PC-9 (cell line): ENCODE measurements around the gene IDS. TPM values are rescaled to one million over a fixed set of nuclear protein-coding genes. Genes with fewer than 3 reads are reported as not detected.
"Not testable (repeated sequence)": the region's sequence is repeated elsewhere in the genome, so short reads cannot be mapped to it uniquely, and the experiment has no call there.

Experiments used
- BruUV-seq: library from RNA; stranded (reverse); fragments of 400-500 nt; replicated peaks from 2 replicates; lab custom pipeline; 2021; lab: Mats Ljungman, UMichigan
- CTCF ChIA-PET: fragments of 300-600 bp; sonication (Branson Sonifier 250); formaldehyde crosslinking; loops from one replicate; lab custom pipeline; 2022; ENCODE audit warnings: antibody characterized with exemption; lab: Charles Lee
- POLR2A ChIA-PET: fragments of 300-600 bp; sonication (Branson Sonifier 250); formaldehyde crosslinking; loops from one replicate; lab custom pipeline; 2022; ENCODE audit warnings: antibody characterized with exemption; ENCODE audit not compliant: unreplicated experiment; lab: Charles Lee
- DNase-seq, 2 experiments: peaks; one replicate each; pipeline versions ENCODE4 v3.0.0 to v3.0.0-alpha.2; 2015 to 2022; ENCODE audit warnings: mixed read lengths in 1 of 2
- H2AFZ ChIP-seq: fragments of 200-600 bp; sonication (generic); 2 replicates; pipeline ENCODE4 v1.8.1; 2017; ENCODE audit warnings: antibody characterized with exemption
- H3F3A ChIP-seq: fragments of 200-600 bp; sonication (generic); 2 replicates; pipeline ENCODE4 v1.8.1; 2017; ENCODE audit warnings: antibody characterized with exemption, mild to moderate bottlenecking, low read depth; ENCODE audit not compliant: insufficient read depth
- H3K27ac ChIP-seq: fragments of 200-600 bp; sonication (generic); 2 replicates; pipeline ENCODE4 v1.6.1; 2016; ENCODE audit warnings: mixed run types
- H3K27me3 ChIP-seq: fragments of 200-600 bp; sonication (generic); 2 replicates; pipeline ENCODE4 v1.6.1; 2016; ENCODE audit warnings: low read depth, mixed run types; ENCODE audit not compliant: insufficient read depth
- H3K36me3 ChIP-seq: fragments of 200-600 bp; sonication (generic); 2 replicates; pipeline ENCODE4 v1.6.1; 2016; ENCODE audit warnings: low read depth, mixed run types
- H3K4me1 ChIP-seq: fragments of 200-600 bp; sonication (generic); replicated peaks from 2 replicates; pipeline ENCODE4 v1.6.1; 2016; ENCODE audit warnings: mixed run types; ENCODE audit not compliant: insufficient read depth
- H3K4me2 ChIP-seq: fragments of 200-600 bp; sonication (generic); 2 replicates; pipeline ENCODE4 v1.6.1; 2017; ENCODE audit warnings: mixed run types
- H3K4me3 ChIP-seq: fragments of 200-600 bp; sonication (generic); 2 replicates; pipeline ENCODE4 v1.6.1; 2016; ENCODE audit warnings: mixed run types
- H3K79me2 ChIP-seq: fragments of 200-600 bp; sonication (generic); 2 replicates; pipeline ENCODE4 v1.6.1; 2017; ENCODE audit warnings: low read depth, mixed run types
- H3K9me2 ChIP-seq: fragments of 200-600 bp; sonication (generic); 2 replicates; pipeline ENCODE4 v1.8.1; 2017; ENCODE audit warnings: mild to moderate bottlenecking; ENCODE audit not compliant: insufficient read depth
- H3K9me3 ChIP-seq: fragments of 200-600 bp; sonication (generic); 2 replicates; pipeline ENCODE4 v1.8.1; 2016; ENCODE audit warnings: low read depth; ENCODE audit not compliant: insufficient read depth
- H4K20me1 ChIP-seq: fragments of 200-600 bp; sonication (generic); 2 replicates; pipeline ENCODE4 v1.8.1; 2017; ENCODE audit not compliant: insufficient read depth
- EZH2 ChIP-seq: fragments of 200-600 bp; sonication (generic); IDR thresholded peaks from 2 replicates; pipeline ENCODE4 v1.8.0; 2017; ENCODE audit warnings: antibody characterized with exemption, low read depth
- intact Hi-C: fragments of 100-400 bp; cut with micrococcal nuclease; formaldehyde crosslinking; loops from one replicate; pipeline ENCODE4 v1.10.0; 2022; ENCODE audit not compliant: unreplicated experiment
- total RNA-seq: library from RNA; stranded (reverse); gene quantifications from 2 replicates; pipeline ENCODE4 v1.2.3, GENCODE V29; 2021
- TF ChIP-seq, protein P1 (sequence below): fragments of 200-600 bp; sonication (generic); conservative IDR thresholded peaks from 2 replicates; pipeline ENCODE4 v1.6.1; 2017; ENCODE audit warnings: mixed run types, antibody characterized with exemption, mild to moderate bottlenecking, moderate library complexity

Gene IDS
- total RNA-seq, 1 experiment from 2014 or later = 214 TPM

DNA sequence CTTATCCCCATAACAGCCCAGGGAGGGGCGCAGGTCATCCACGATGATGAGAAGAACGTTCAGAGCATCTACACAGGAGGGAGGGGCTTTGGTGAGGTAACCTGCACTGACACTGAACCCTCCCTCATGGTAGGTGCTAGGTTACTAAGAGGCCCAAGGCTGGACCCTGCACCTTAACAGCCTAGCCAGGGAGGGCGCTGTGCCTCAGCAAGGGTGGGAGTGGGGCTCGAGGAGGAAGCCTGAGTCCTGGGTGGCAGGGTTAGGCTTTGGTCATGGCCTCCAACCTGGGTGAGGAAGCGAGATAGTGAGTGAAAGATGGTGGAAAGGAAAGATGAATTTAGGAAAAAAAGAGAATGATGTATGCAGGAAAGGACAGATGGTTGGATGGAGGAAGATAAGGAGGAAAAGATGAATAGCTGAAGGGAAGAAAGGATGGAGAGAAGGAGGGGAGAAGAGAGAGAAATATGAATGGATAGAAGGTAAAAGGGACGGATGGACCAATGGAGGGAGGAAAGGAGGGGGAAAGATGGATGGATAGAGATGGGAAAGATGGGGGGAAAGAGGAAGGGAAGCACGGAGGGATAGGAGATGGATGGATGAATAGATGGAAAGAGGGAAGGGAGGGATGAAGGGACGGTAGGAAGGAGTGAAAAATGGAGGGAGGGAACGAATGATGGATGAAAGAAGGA lies 736 bp downstream of the IDS start:
- peak; percentile 63 to 74 for DNase-seq
- peak overlapping the region; percentile 72 for H3K4me3 ChIP-seq
- H3K4me2 ChIP-seq = peak overlapping the region; percentile 93
- H3K36me3 ChIP-seq = peaks cover 16% of the 10 kb centered on the region
- no TSS peak for BruUV-seq
- POLR2A ChIA-PET = interaction anchor here (0.6 to 2.5 kb wide), 4 partner anchors 13 to 434 kb away, joined by 4 to 104 read pairs (median 6); partner anchors contain the start of genes EOLA1 and EOLA2
- H3K4me1 ChIP-seq = peaks cover 29% of the 10 kb centered on the region
- no peaks in the 10 kb centered on the region for H4K20me1 ChIP-seq
- TF ChIP-seq EZH2 = no peak
- TF ChIP-seq, protein P1, sequence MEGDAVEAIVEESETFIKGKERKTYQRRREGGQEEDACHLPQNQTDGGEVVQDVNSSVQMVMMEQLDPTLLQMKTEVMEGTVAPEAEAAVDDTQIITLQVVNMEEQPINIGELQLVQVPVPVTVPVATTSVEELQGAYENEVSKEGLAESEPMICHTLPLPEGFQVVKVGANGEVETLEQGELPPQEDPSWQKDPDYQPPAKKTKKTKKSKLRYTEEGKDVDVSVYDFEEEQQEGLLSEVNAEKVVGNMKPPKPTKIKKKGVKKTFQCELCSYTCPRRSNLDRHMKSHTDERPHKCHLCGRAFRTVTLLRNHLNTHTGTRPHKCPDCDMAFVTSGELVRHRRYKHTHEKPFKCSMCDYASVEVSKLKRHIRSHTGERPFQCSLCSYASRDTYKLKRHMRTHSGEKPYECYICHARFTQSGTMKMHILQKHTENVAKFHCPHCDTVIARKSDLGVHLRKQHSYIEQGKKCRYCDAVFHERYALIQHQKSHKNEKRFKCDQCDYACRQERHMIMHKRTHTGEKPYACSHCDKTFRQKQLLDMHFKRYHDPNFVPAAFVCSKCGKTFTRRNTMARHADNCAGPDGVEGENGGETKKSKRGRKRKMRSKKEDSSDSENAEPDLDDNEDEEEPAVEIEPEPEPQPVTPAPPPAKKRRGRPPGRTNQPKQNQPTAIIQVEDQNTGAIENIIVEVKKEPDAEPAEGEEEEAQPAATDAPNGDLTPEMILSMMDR = peak; percentile 70
- intact Hi-C loops = no loop called here
- H3K27me3 ChIP-seq = no peaks in the 10 kb centered on the region
- H3K9me3 ChIP-seq = no peaks in the 10 kb centered on the region
- CTCF ChIA-PET = interaction anchor here (0.6 kb wide), 1 partner anchor 10 kb away, joined by 23 read pairs; no protein-coding TSS in a partner anchor
- peaks cover 21% of the 10 kb centered on the region; the same call in 1 of the 2 replicates for H3F3A ChIP-seq
- H2AFZ ChIP-seq = peak overlapping the region; percentile 69; the same call in 1 of the 2 replicates
- no peaks in the 10 kb centered on the region for H3K9me2 ChIP-seq
- peak overlapping the region; percentile 69 for H3K27ac ChIP-seq
- H3K79me2 ChIP-seq = peaks cover 25% of the 10 kb centered on the region

DNA sequence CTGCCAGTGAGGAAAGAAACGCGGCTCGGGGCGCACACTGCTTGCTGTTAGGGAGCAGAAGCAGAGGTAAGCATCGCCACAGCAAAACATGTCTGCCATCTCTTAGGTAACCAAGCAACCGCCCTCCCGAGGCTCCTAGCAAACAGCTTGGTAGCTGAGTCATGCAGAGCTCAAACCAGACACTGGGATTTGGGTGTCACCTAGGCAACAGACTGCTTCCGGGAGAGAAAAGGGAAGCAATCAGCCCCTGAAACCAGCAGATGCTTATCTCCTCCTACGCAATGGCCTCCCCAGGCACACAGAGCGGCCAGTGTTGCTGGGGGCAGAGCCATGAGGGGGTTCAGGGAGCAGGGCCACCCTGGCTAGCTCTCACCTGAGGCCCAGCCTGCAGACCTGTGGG lies 1.7 kb downstream of the IDS start:
- Histone ChIP-seq H3K79me2 (peaks cover 25% of the 10 kb centered on the region), H3K4me1 (peaks cover 29% of the 10 kb centered on the region), H3K4me2 (peak overlapping the region; percentile 93), H3F3A (peaks cover 25% of the 10 kb centered on the region; the same call in 1 of the 2 replicates), H3K36me3 (peaks cover 24% of the 10 kb centered on the region)
- H3K27me3 ChIP-seq, H3K27ac ChIP-seq, H4K20me1 ChIP-seq, H3K9me3 ChIP-seq, CTCF ChIA-PET, H3K9me2 ChIP-seq, H3K4me3 ChIP-seq, intact Hi-C loops, H2AFZ ChIP-seq, BruUV-seq: not testable (repeated sequence)
- peak; percentile 86 to 92 for DNase-seq
- POLR2A ChIA-PET = interaction anchor here (0.7 to 1.2 kb wide), 2 partner anchors 36 to 435 kb away, joined by 3 to 4 read pairs; partner anchors contain the start of gene EOLA2

DNA sequence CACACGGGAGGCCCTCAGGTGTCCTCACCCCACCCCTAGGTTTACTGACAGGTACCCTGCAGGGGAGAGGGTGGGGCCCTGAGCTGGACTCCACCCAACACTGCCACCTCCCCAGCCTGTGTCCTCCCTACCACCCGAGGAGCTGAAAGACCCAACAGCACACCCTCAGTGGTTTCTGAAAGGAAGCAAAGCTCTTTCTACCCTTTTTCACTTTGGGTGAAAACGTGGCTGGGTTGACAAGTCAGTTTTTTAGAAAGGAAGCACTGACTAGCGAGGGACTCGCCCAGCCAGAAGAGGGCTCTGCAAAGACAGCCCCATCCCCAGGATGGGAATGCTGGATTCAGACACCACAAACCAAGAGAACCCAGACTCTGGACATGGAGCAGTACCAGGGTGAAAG lies 2.2 kb downstream of the IDS start:
- DNase-seq, H2AFZ ChIP-seq, BruUV-seq, CTCF ChIA-PET, H3K9me3 ChIP-seq, H3K27ac ChIP-seq, H3K9me2 ChIP-seq, intact Hi-C loops, H3K4me3 ChIP-seq, H3K4me2 ChIP-seq, H4K20me1 ChIP-seq, H3K27me3 ChIP-seq: not testable (repeated sequence)
- H3F3A ChIP-seq = peaks cover 31% of the 10 kb centered on the region; the same call in 1 of the 2 replicates
- H3K79me2 ChIP-seq = peaks cover 25% of the 10 kb centered on the region
- H3K36me3 ChIP-seq = peaks cover 30% of the 10 kb centered on the region
- POLR2A ChIA-PET = interaction anchor here (0.7 to 1.2 kb wide), 2 partner anchors 37 to 435 kb away, joined by 3 to 4 read pairs; partner anchors contain the start of gene EOLA2
- peaks cover 34% of the 10 kb centered on the region for H3K4me1 ChIP-seq

DNA sequence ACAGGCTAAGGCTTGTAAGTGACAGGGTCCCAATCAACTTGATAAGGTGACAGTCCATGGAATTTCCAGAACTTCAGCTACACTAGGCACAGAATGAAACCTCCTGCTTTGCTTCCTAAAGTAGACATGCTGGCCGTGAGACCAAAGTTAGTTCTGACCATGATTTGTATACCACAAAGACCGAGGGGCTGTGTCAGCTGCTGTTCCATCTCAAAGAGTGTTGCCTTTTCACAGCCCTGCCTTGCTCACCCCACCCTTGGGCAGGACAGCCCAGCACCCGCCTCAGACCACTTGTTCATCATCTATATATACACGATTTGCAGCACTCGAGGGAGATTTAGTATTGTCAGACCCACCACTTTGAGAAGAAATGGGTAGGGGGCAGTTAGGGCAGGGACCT lies 5.3 kb downstream of the IDS start:
- H3K27me3 ChIP-seq = no peaks in the 10 kb centered on the region
- H3K9me3 ChIP-seq = no peaks in the 10 kb centered on the region
- no peak overlapping the region for H3K4me2 ChIP-seq
- intact Hi-C loops = loop anchor here (10.0 kb wide), 1 partner anchor 1585 kb away; the partner anchor contains the start of gene FMR1
- no TSS peak for BruUV-seq
- ChIA-PET POLR2A (no interaction called here), CTCF (no interaction called here)
- no peak overlapping the region for H2AFZ ChIP-seq
- peaks cover 52% of the 10 kb centered on the region for H3K36me3 ChIP-seq
- H3F3A ChIP-seq = peaks cover 47% of the 10 kb centered on the region
- H3K4me3 ChIP-seq = no peak overlapping the region
- no peak for DNase-seq
- TF ChIP-seq EZH2 = no peak
- TF ChIP-seq, protein P1 = no peak
- H3K4me1 ChIP-seq = peaks cover 46% of the 10 kb centered on the region
- H3K9me2 ChIP-seq = no peaks in the 10 kb centered on the region
- H3K79me2 ChIP-seq = peaks cover 24% of the 10 kb centered on the region
- H4K20me1 ChIP-seq = no peaks in the 10 kb centered on the region
- H3K27ac ChIP-seq = no peak overlapping the region
